ENCODE results near the gene PKP4. TPM values are rescaled to one million over a fixed set of nuclear protein-coding genes. Genes with fewer than 3 reads are reported as not detected.

Gene PKP4
- total RNA-seq, 1 donor from 2014 or later = 64.9 TPM

- H3K27me3 Mint-ChIP-seq (ENCODE audit: unreplicated experiment) = no peaks in the 10 kb centered on the region
- TF ChIP-seq CTCF (IDR thresholded peaks at IDR 0.05; ENCODE audit: unreplicated experiment) = no peak
- H3K36me3 Mint-ChIP-seq (ENCODE audit: low read depth, unreplicated experiment) = no peaks in the 10 kb centered on the region
- no peak overlapping the region for H3K4me3 Mint-ChIP-seq (ENCODE audit: unreplicated experiment)
- H3K4me1 Mint-ChIP-seq (ENCODE audit: unreplicated experiment) = no peaks in the 10 kb centered on the region
- H3K9me3 Mint-ChIP-seq (ENCODE audit: unreplicated experiment) = no peaks in the 10 kb centered on the region
- H3K27ac Mint-ChIP-seq (ENCODE audit: unreplicated experiment) = no peak overlapping the region
- DNase-seq (ENCODE audit: low spot score) = no peak
Measured at GRCh38 chr2:158580760-158581159, 124.0 kb downstream of the PKP4 start.

- Mint-ChIP-seq H3K9me3 (ENCODE audit: unreplicated experiment) (no peaks in the 10 kb centered on the region), H3K4me3 (ENCODE audit: unreplicated experiment) (no peak overlapping the region), H3K4me1 (ENCODE audit: unreplicated experiment) (no peaks in the 10 kb centered on the region), H3K27me3 (ENCODE audit: unreplicated experiment) (no peaks in the 10 kb centered on the region), H3K36me3 (ENCODE audit: low read depth, unreplicated experiment) (no peaks in the 10 kb centered on the region), H3K27ac (ENCODE audit: unreplicated experiment) (no peak overlapping the region)
- no peak for TF ChIP-seq CTCF (IDR thresholded peaks at IDR 0.05; ENCODE audit: unreplicated experiment)
- DNase-seq (ENCODE audit: low spot score) = no peak
Measured at GRCh38 chr2:158582670-158583069, 125.9 kb downstream of the PKP4 start.

GRCh38 chr2:158583923-158584322 lies 127.2 kb downstream of the PKP4 start:
- Mint-ChIP-seq H3K9me3 (ENCODE audit: unreplicated experiment) (no peaks in the 10 kb centered on the region), H3K4me1 (ENCODE audit: unreplicated experiment) (no peaks in the 10 kb centered on the region), H3K4me3 (ENCODE audit: unreplicated experiment) (no peak overlapping the region), H3K27me3 (ENCODE audit: unreplicated experiment) (no peaks in the 10 kb centered on the region), H3K36me3 (ENCODE audit: low read depth, unreplicated experiment) (no peaks in the 10 kb centered on the region), H3K27ac (ENCODE audit: unreplicated experiment) (no peak overlapping the region)
- DNase-seq (ENCODE audit: low spot score) = no peak
- no peak for TF ChIP-seq CTCF (IDR thresholded peaks at IDR 0.05; ENCODE audit: unreplicated experiment)

DNA sequence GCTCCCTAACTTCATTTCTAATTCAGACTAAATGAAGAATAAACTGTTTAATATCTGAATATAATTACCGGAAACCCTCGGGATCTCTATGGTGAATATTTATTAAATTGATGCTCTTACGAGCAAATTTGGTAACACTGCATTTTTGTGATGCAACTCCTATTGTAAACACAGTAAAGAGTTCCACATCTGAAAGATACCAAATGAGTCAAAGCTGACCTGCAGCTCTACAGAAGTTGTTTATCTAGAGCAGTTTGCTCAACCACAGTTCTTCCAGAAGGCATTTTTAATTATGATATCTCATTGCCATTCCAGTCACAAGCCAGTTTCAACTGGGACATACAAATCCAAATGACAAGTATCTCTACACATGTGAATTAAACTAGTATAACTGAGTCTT lies 129.7 kb downstream of the PKP4 start:
- no peaks in the 10 kb centered on the region for H3K36me3 Mint-ChIP-seq (ENCODE audit: low read depth, unreplicated experiment)
- no peak for DNase-seq (ENCODE audit: low spot score)
- H3K4me3 Mint-ChIP-seq (ENCODE audit: unreplicated experiment) = no peak overlapping the region
- no peaks in the 10 kb centered on the region for H3K9me3 Mint-ChIP-seq (ENCODE audit: unreplicated experiment)
- H3K27ac Mint-ChIP-seq (ENCODE audit: unreplicated experiment) = no peak overlapping the region
- H3K4me1 Mint-ChIP-seq (ENCODE audit: unreplicated experiment) = no peaks in the 10 kb centered on the region
- TF ChIP-seq CTCF (IDR thresholded peaks at IDR 0.05; ENCODE audit: unreplicated experiment) = no peak
- no peaks in the 10 kb centered on the region for H3K27me3 Mint-ChIP-seq (ENCODE audit: unreplicated experiment)

GRCh38 chr2:158589303-158589702 lies 132.6 kb downstream of the PKP4 start:
- Mint-ChIP-seq H3K9me3 (ENCODE audit: unreplicated experiment) (no peaks in the 10 kb centered on the region), H3K4me3 (ENCODE audit: unreplicated experiment) (no peak overlapping the region), H3K4me1 (ENCODE audit: unreplicated experiment) (no peaks in the 10 kb centered on the region), H3K27ac (ENCODE audit: unreplicated experiment) (no peak overlapping the region), H3K27me3 (ENCODE audit: unreplicated experiment) (no peaks in the 10 kb centered on the region), H3K36me3 (ENCODE audit: low read depth, unreplicated experiment) (no peaks in the 10 kb centered on the region)
- no peak for DNase-seq (ENCODE audit: low spot score)
- no peak for TF ChIP-seq CTCF (IDR thresholded peaks at IDR 0.05; ENCODE audit: unreplicated experiment)

All from endothelial cell (in vitro differentiated cells).